Left lobe of liver (tissue), 2 donors: ENCODE data around the gene USP49. TPM values are rescaled to one million over a fixed set of nuclear protein-coding genes. Genes with fewer than 3 reads are reported as not detected.
A peak's percentile ranks its signal among the peaks of the same experiment; 100 is the strongest.

Experiments
- ATAC-seq: fragments of 200-7000 bp; cut with Tn5 transposase; one replicate; pipeline ENCODE4 v1.9.1; 2020; ENCODE audit warnings: mild to moderate bottlenecking, moderate library complexity
- DNase-seq: peaks from one replicate; pipeline ENCODE4 v3.0.0-alpha.2; 2020; ENCODE audit warnings: low spot score
- total RNA-seq: library from RNA; stranded (reverse); gene quantifications from one replicate; pipeline ENCODE4 v1.2.1, GENCODE V29; 2021
- donor health status: DM: no; HTN: no; CAD: no; lungs with moderate emphysema.
- donor health status: DM: no; HTN: yes; CAD: no.

The USP49 gene
- total RNA-seq, 1 donor from 2014 or later = 1.9 TPM

DNA sequence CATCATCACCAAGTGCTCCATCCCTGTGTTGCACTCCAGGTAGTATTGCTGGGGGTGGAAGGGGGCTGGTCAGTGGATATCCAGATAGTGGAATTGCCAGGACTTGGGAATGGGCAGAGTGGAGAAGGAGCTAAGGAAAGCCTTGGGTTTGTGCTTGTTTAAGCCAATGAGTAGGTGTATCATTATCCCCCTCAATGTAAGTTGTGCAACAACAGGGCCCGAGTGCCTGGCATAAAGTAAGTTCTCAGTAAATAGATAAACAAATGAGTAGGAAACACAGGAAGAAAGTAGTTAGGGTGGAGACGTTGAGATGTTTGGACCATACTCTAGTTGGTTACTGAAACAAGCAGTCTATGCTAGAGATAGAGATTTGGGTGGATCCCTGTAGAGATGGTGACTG is 36.6 kb upstream of the USP49 start:
- no peak for DNase-seq
- ATAC-seq = no peak

DNA sequence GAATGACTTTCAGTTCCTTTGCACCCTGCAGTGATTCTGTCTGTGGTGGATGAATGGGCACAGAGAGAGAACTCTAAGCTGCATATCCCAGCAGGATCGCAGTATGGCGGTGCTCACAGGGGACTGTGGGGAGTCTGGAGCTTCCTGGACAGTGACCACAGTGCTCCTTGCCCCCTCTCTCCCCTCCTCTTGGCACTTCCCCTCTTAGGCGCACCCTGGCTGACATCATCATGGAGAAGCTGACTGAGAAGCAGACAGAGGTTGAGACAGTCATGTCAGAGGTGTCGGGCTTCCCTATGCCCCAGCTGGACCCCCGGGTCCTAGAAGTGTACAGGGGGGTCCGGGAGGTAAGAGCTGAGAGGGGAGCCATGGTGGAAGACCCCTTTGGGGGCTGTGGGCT is 34.7 kb upstream of the USP49 start:
- no peak for DNase-seq
- ATAC-seq = no peak

DNA sequence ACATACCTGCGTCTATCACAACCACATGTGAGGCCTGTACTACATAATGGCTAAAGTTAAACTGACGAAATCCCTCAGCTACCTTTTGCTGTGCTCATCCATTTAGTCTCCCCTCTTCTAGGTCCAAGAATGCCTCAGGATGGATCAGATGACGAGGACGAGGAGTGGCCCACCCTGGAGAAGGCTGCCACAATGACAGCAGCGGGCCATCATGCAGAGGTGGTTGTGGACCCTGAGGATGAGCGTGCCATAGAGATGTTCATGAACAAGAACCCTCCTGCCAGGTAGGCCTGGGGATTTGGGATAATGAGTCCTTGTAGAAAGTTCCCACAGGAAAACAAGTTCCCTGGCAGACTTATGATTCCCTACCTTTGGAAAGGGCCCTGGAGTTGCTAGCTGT is 32.1 kb upstream of the USP49 start:
- no peak for DNase-seq
- ATAC-seq = no peak

DNA sequence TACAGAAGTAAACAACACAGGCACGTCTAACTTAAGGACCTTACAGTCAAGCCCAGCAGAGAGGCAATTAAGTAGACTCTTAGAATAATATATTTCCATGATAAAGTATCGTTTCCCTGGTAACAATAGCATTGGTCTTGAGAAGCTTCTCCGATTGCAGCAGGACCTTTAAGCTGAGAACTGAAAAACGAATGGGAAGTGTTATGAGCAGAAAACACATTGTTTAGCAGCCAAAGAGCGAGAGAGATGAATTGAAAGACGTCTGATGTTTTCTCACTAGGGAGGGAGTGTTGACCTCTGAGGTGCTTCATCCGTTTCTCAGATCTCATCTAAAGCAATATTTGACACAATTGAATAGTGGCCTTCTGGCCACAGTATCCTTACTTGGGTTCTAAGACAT is 27.0 kb upstream of the USP49 start:
- ATAC-seq = no peak
- no peak for DNase-seq

DNA sequence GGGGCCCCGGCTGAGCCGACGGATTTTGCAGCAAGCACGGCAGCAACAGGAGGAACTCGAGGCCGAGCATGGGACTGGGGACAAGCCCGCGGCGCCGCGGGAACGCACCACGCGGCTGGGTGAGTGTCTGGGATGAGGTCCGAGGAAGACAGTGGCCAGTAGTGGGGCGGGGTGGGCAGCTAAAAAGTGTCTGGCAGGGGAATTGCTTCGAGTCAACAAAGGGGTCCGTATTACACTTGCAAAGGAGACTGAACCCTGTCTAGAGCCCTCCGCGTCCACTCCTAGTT is 26.5 kb upstream of the USP49 start:
- no peak for DNase-seq
- ATAC-seq = peak; percentile 38

DNA sequence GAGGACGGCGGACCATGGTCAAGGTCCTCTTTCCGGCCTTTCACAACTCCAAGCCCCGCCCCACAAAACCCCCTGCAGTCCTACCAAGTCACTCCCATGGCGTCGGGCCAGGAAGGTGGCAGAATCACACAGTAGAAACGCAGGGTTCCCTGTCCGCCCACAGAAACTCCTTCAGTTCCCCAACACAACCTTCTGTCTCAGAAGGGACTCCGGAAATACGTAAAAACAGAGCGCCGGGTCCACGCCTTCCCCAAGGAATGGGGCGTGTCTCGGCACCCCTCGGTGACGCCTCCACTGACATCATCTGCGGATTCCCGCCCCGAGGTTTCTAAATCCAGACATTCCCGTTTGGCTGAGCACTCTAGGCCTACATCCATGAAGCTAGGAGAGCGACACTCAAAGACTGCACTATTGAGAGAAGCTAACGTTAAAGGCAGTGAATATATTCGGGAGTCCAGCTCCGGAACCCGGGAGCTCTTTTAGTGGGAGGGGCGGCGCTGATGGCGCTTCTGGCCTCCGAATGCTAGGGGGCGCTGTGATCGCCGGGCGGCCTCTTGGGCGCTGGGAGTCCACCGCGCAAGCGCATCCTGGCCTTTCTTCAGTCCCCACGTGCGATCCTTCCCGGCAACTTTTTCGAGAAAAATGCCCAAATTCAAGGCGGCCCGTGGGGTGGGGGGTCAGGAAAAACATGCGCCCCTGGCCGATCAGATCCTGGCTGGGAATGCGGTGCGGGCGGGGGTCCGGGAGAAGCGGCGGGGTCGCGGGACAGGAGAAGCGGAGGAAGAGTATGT is 25.9 kb upstream of the USP49 start, which contains the start of the genes BYSL and MED20:
TSS of gene BYSL (plus strand) at position 579 of the 791 bp plus-strand sequence. CDS start at position 643, 64 bp downstream.
TSS of gene MED20 (minus strand) at position 219 of the 791 bp plus-strand sequence. CDS start at position 98, 121 bp downstream.
- ATAC-seq = peak; percentile 97
- DNase-seq = peak; percentile 95

DNA sequence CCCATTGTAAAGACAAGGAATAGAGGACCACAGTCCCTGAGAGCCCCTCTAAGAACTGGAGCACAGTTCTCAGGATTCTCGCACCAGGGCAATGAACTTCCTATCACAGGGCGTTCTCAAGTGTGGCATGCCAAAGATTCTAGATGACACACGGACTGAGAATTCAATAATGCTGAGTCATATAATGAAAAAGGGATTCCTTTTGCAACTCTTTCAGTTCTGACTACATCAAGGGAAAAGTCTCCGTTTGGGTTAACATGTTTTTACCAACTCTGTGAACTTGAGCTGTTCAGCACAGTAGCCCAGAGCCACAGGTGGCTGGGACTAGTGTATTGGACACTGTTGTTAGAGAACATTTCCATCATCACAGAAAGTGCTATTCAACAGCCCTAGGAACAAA is 22.4 kb upstream of the USP49 start:
- ATAC-seq (no peak), DNase-seq (no peak)

DNA sequence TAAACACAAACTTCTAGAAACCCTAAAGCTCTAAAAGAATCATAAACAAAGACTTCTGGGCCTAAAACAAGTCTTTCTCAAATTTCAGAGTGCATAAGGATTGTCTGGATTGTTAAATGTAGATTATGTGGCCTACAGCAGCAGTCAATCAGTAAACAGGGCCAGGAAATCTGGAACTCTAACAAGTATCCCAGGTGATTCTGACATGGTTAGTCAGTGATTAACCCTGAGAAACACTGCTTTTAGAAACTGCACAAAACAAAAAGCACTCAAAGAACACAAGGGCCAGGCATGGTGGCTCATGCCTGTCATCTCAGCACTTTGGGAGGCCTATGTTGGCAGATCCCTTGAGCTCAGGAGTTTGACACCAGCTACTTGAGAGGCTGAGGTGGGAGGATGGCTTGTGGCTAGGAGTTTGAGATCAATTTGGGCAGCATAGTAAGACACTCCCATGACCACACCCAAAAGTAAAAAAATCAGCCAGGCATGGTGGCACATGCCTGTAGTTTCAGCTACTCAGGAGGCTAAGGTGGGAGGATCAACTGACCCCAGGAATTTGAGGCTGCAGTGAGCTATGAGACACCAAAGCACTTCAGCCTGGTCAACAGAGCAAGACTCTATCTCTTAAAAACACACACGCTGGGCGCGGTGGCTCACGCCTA is 19.8 kb upstream of the USP49 start:
- ATAC-seq (no peak), DNase-seq (no peak)

DNA sequence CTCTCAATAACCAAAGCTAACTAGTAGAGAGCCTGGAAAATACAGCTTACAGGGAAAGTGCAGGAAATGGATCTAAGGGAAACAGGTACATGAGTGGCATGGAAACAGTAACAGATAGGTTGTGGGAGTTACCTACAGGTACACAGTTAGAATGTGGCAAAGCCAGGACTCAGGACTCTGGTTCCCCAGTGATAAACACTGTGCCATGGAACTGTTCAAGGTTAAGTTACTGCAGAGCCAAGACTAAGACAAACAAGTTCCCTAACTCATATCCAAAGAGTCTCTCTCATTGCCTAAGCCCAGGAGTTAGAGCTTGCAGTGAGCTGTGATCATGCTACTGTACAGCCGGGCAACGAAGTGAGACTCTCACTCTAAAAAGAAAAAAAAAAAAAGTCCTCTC is 19.2 kb upstream of the USP49 start:
- DNase-seq (no peak), ATAC-seq (no peak)

DNA sequence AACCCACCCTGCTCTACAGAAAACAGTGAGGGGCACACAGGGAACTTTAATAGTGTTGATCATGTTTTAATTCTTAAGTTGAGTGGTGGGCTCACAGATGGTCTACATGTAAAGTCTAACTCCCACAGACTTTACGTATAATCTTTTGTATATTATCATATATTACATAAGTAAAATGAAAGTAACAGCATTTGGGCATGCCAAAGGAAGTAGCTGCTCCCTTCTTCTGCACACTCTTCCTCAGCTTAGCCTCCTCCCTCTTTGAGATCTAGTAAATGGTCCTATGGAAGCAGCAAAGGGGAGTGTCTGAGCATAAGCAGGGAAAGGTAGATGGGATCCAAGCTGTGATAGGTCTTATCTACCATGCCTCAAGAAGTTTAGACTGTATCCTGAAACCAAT is 14.6 kb upstream of the USP49 start:
- ATAC-seq (no peak), DNase-seq (no peak)

DNA sequence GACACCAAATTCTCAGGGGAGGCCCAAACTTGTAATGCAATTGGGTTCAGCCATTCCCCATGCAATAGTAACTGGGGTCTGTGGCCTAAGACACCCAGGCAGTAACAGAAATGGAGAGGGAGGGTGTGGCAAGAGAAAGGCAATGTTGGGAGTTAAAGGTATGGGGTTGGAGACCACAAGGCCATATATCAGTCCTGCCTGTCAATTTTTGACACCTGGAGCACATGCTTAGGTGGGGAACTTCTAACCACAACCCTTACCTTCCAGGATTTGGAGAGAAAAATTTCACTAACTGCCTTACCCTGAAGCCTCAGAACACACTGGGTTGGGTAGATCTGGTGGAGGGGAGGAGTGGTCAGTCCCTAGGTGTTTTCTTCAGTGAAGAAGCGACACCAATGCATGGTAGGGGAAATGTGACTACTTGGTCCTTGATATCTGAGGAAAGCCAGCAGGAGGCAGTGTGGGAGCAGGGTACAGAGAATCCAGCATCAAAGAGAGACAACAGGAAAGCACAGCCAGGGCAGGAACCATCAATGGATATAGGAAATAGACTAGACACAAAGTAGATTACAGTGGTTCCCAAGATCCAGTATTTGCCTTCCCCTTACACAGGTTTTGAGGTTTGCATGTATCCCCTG is 6.8 kb upstream of the USP49 start:
- ATAC-seq (no peak), DNase-seq (no peak)

DNA sequence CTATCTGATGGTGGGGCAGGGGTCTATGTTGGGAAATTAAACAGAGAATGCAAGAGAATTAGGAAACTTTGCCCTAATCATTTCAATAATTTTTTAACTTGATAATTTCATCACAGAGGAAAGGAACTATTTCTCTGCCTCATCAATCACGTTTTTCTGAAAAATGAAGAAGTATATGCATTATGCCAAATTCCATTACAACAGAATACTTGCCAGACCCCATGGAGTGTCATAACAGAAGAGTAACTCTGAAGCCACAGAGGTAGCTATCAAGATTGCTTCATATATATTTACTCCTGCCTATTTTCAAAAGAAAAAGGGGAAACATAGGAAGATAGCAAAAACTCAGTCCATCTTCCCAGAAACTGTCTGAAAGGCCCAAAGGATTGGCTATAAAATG is 5.7 kb upstream of the USP49 start:
- ATAC-seq (no peak), DNase-seq (no peak)

DNA sequence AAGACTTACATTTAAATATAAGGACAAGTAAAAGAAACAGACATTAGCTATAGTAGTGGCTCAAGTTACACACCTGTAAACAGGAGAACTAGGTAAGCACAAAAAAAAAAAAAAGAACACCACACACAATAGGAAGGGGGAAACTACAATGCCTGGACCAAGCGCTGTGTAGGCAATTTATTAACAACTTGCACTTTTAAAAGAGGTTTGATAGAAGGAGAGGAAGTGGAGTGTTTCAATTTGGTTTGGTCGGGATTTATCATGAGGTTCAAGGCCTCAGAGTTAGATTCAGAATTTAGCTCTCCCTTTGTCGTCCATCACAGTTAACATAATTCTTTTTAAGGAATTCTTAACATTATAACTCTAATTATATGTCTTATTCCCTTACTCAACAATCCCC is 1.1 kb upstream of the USP49 start:
- DNase-seq (no peak), ATAC-seq (no peak)

DNA sequence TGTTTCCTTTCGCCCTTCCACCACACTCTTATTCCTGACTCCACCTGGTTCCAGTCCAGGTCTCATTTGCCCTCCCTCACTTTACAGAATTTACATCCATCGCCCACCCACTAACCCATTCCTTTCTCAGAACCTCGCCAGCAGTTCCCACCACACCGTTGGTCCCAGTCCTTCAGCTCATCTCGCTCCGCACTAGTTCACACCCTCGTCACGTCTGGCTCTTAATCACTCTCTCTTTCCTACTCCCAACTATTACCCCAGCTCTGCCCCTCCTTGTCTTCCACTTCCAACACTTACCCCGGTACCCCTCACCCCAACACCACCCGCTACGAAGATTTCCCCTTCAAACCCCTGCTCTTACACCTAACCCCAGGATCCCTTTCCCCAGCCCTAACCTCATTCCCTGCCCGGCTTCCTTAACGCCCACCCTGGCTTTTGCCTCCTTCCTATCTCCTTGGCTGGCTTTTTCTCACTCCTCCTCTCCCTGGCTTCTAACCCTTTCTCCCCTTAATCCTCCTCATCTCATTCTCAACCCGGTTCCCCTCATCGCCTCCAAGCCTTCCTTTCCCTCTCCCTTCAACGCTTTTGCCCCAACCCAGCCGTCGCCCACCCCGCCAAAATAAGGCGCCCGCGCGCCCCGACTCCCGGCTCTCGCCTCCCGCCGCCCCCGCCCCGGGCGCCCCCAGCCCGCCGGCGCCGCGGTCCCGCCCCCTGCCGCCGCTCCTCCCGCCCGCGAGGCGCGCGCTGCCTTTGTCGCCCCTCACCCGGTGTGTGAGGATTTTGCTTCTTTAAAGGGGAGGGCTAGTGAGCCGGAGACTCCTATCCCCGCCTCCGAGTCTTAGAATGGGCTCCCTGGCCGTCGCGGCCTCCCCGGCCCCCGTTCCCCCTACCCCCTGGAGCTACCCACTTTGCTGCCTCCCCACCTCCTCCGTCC is 542 bp downstream of the USP49 start:
- DNase-seq (no peak), ATAC-seq (peak; percentile 68)

DNA sequence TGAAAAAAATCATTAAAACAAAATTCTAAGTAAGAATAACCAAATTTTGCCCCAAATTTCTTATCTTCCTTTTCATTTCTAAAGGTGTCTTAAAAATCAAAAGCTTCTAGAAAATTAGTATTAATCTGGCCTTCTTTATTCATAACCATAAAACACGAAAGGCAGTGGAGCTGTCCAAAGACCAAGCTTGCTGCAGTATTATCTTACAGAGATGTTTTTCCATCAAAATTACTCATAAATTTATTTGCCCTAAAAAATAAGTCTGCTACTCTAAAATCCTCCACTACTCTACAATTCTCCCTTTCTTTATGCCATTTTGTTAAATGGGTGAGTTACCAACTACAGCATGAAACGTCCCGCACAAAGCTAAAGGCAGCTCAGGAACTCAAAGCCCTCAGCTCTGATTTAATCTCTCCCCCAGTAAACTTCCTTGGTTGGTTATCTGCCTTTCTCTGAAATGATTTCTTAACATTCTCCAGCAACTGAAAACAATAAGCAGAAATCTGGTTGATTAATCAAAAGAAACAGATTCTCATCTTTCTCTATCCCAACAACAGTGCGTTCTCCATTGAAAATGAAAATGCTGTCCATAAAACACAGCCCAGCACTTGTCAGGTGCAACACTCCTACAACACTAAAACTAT is 2.1 kb downstream of the USP49 start:
- ATAC-seq = no peak
- DNase-seq = no peak

DNA sequence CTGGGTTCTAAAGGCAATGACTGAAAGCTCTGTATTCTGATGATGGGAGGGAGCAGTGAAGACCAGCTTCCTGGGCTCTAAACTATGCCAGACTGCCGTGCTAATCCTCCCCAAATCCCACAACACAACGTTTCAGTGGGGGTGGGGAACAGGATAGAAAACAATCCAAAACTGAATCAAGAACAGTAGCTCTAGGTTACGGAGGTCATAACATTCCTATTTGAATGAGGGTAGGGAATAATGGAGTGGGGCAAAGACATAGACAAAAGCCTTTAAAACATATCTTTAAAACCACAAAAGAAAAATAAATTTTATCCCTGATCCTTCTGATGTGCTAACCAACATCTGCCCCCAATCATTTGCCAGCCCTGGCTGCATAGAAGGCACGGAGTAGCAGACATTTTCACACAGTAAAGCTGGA is 7.8 kb downstream of the USP49 start:
- no peak for ATAC-seq

DNA sequence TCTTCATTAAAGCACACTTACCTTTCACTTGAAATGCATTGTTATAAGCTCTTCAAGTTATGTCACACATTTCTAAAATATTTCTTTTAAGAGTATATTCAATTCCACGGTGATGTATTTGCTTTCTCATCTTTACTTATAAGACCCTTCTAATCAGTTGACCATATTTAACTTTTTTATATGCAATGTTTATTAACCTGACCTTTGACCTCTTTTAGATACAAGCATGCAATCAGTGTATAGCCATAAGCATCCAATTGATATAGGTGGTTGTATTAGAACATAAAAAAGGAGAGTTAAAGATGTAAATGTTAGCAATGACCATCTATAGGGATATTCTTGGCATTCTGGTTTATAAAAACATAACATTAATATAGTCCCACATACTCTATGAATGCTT is 9.2 kb downstream of the USP49 start:
- DNase-seq (no peak), ATAC-seq (no peak)

More for the DNA sequence above, 7.8 kb downstream of the USP49 start:
- no peak for DNase-seq

DNA sequence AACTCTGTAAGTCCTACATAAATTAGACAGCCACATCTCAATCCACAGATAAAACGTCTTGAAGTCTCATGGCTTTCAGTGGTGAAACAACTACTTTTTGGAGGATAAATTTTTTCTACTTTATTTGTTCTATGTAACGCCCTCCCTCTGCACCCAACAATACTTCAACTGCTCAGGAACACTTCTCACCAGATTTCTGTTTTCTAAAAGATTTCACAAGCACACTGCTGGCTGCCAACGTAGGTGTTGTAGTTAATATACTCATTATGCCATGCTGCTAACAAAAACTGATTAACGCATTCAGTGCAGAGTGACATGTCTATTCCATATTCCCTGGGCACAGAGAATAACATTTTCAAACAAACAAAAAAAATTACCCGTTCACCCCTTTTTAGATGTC is 10.2 kb downstream of the USP49 start:
- ATAC-seq (no peak), DNase-seq (no peak)

DNA sequence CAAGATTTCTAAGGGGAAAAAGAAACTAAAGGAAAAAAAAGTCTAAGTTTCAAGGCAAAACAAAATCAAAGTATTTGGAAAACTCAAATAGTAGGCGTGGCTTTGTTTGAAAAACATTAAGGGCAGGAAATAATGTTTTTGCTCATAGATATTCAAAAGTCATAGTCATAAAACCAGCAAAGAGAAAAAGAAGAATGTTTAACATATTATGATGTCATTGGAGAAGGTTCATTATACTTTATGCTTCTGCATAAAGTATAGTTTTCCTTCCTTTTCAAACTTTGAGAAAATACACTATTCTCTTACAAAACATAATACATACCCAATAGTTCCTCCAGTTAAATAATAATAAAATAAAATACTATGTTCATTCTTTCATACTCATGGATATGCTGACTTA is 13.7 kb downstream of the USP49 start:
- ATAC-seq = no peak
- DNase-seq = no peak

DNA sequence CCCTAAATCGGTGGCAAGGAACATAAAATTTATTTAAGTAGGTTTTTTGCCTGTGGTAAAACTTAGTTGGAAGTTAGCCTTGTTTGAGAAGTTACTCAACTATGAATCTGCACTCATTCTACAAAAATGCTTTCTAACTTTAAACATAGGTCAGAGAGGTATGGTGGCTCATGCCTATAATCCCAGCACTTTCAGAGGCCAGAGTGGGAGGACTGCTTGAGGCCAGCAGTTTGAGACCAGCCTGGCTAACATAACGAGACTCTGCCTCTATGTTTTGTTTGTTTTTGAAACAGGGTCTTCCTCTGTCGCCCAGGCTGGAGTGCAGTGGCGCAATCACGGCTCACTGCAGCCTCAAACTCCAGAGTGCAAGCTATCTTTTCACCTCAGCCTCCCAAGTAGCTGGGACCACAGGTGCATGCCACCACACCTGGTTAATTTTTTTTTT is 16.2 kb downstream of the USP49 start:
- no peak for ATAC-seq

More for the DNA sequence above, 16.2 kb downstream of the USP49 start:
- no peak for DNase-seq
